Measurements from ENCODE around the gene CNTFR.

GRCh38 chr9:34557426-34558321 is 31.9 kb downstream of the CNTFR start:
- TF ChIP-seq CTCF (IDR thresholded peaks at IDR 0.05; ENCODE audit: insufficient read depth, low read depth, low read length), result no peak
- no peak for TF ChIP-seq EZH2 (IDR thresholded peaks at IDR 0.05; ENCODE audit: insufficient read depth, low read length)

All from astrocyte (in vitro differentiated cells and primary cell).